Left lobe of liver (tissue), 2 donors: ENCODE data around the gene PLEKHG4. TPM values are rescaled to one million over a fixed set of nuclear protein-coding genes. Genes with fewer than 3 reads are reported as not detected.
A peak's percentile ranks its signal among the peaks of the same experiment; 100 is the strongest.

Experiments used
- ATAC-seq: fragments of 200-7000 bp; cut with Tn5 transposase; one replicate; pipeline ENCODE4 v1.9.1; 2020; ENCODE audit warnings: mild to moderate bottlenecking, moderate library complexity
- DNase-seq: peaks from one replicate; pipeline ENCODE4 v3.0.0-alpha.2; 2020; ENCODE audit warnings: low spot score
- total RNA-seq: library from RNA; stranded (reverse); gene quantifications from one replicate; pipeline ENCODE4 v1.2.1, GENCODE V29; 2021
- donor health status: DM: no; HTN: no; CAD: no; lungs with moderate emphysema.
- donor health status: DM: no; HTN: yes; CAD: no.

The PLEKHG4 gene
- total RNA-seq, 1 donor from 2014 or later: 0.20 TPM

GRCh38 chr16:67283826-67284555 lies 4.7 kb downstream of the PLEKHG4 start:
- ATAC-seq (no peak), DNase-seq (no peak)

GRCh38 chr16:67284699-67285646 lies 5.6 kb downstream of the PLEKHG4 start:
- ATAC-seq (peak; percentile 95), DNase-seq (peak; percentile 65)

GRCh38 chr16:67286441-67287235 lies 7.3 kb downstream of the PLEKHG4 start:
- ATAC-seq (no peak), DNase-seq (no peak)

GRCh38 chr16:67287960-67288359 lies 8.6 kb downstream of the PLEKHG4 start:
- no peak for DNase-seq
- no peak for ATAC-seq

GRCh38 chr16:67291461-67291860 lies 12.1 kb downstream of the PLEKHG4 start:
- no peak for ATAC-seq
- DNase-seq: no peak

- DNase-seq (no peak), ATAC-seq (no peak)
Observed at GRCh38 chr16:67294171-67294757, 14.9 kb downstream of the PLEKHG4 start.

- ATAC-seq: no peak
Observed at GRCh38 chr16:67294938-67295361, 15.6 kb downstream of the PLEKHG4 start.

GRCh38 chr16:67296420-67296819 lies 17.1 kb downstream of the PLEKHG4 start:
- ATAC-seq: no peak
- no peak for DNase-seq

More at GRCh38 chr16:67294938-67295361, 15.6 kb downstream of the PLEKHG4 start:
- no peak for DNase-seq

GRCh38 chr16:67298277-67298676 lies 18.9 kb downstream of the PLEKHG4 start:
- no peak for ATAC-seq
- no peak for DNase-seq

GRCh38 chr16:67299269-67299668 lies 19.9 kb downstream of the PLEKHG4 start:
- no peak for DNase-seq

GRCh38 chr16:67301080-67301782 lies 21.9 kb downstream of the PLEKHG4 start:
- no peak for ATAC-seq
- no peak for DNase-seq

More at GRCh38 chr16:67299269-67299668, 19.9 kb downstream of the PLEKHG4 start:
- no peak for ATAC-seq

- ATAC-seq (no peak), DNase-seq (no peak)
Observed at GRCh38 chr16:67302076-67302475, 22.7 kb downstream of the PLEKHG4 start.

GRCh38 chr16:67302970-67303369 lies 23.6 kb downstream of the PLEKHG4 start:
- DNase-seq (no peak), ATAC-seq (no peak)

GRCh38 chr16:67304020-67304419 lies 24.7 kb downstream of the PLEKHG4 start:
- ATAC-seq (no peak), DNase-seq (no peak)

GRCh38 chr16:67305216-67306071 lies 26.1 kb downstream of the PLEKHG4 start:
- ATAC-seq: no peak
- no peak for DNase-seq

- ATAC-seq (no peak), DNase-seq (no peak)
Observed at GRCh38 chr16:67310561-67310960, 31.2 kb downstream of the PLEKHG4 start.

GRCh38 chr16:67311607-67312488 lies 32.5 kb downstream of the PLEKHG4 start:
- no peak for DNase-seq
- no peak for ATAC-seq

GRCh38 chr16:67312719-67313118 lies 33.4 kb downstream of the PLEKHG4 start:
- ATAC-seq (no peak), DNase-seq (no peak)
